Activated naive CD8-positive, alpha-beta T cell treated with anti-CD3 and anti-CD28 coated beads for 36 hours (primary cell): ENCODE data around the gene RARRES2. TPM values are rescaled to one million over a fixed set of nuclear protein-coding genes. Genes with fewer than 3 reads are reported as not detected.

Experiments
- DNase-seq: peaks from one replicate; pipeline ENCODE4 v3.0.0; 2021
- H3K27ac Mint-ChIP-seq: one replicate; pipeline ENCODE4 v1.8.0; 2022; ENCODE audit warnings: mild to moderate bottlenecking, moderate library complexity, mixed read lengths
- H3K27me3 Mint-ChIP-seq: one replicate; pipeline ENCODE4 v1.8.0; 2022; ENCODE audit warnings: mild to moderate bottlenecking, mixed read lengths
- H3K36me3 Mint-ChIP-seq: one replicate; pipeline ENCODE4 v1.8.0; 2021; ENCODE audit warnings: mild to moderate bottlenecking, mixed read lengths
- H3K4me1 Mint-ChIP-seq: one replicate; pipeline ENCODE4 v1.8.0; 2021; ENCODE audit warnings: mixed read lengths
- H3K4me3 Mint-ChIP-seq: one replicate; pipeline ENCODE4 v1.8.0; 2022; ENCODE audit warnings: mild to moderate bottlenecking, moderate library complexity, mixed read lengths
- H3K9me3 Mint-ChIP-seq: one replicate; pipeline ENCODE4 v1.8.0; 2022; ENCODE audit warnings: mixed read lengths
- total RNA-seq, 2 experiments: library from RNA; stranded (reverse); gene quantifications; one replicate each; pipeline ENCODE4 v1.2.3, GENCODE V29; 2021

RARRES2 gene
- total RNA-seq, 2 experiments from 2014 or later = not detected

DNA sequence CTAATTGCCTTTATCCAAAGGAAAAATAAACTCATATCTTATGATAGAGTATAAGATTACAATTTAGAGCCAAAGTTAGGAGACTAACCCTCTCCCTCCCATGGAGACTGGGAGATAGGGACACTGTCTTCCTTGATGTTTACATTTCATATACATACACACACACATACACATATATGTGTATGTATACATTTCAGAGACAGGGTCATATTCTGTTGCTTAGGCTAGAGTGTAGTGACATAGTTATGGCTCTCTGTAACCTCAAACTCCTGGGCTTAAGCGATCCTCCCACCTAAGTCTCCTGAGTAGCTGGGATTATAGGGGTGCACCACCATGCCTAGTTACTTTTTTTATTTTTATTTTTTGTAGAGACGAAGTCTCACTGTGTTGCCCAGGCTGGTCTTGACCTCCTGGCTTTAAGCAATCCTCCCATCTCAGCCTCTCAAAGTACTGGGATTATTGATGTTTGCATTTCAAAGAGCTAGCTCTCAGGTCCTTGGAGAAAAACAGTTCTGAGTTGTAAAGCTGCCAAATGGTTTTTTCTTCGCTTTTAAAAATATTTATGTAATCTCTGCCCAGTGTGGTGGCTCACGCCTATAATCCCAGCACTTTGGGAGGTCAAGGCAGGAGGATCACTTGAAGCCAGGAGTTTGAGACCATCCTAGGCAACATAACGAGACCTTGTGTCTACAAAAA is 19.1 kb upstream of the RARRES2 start:
- Mint-ChIP-seq H3K27ac (peak overlapping the region; percentile 72), H3K4me1 (peaks cover 46% of the 10 kb centered on the region), H3K36me3 (peaks cover 4% of the 10 kb centered on the region), H3K9me3 (peaks cover 4% of the 10 kb centered on the region), H3K27me3 (no peaks in the 10 kb centered on the region), H3K4me3 (no peak overlapping the region)
- no peak for DNase-seq

DNA sequence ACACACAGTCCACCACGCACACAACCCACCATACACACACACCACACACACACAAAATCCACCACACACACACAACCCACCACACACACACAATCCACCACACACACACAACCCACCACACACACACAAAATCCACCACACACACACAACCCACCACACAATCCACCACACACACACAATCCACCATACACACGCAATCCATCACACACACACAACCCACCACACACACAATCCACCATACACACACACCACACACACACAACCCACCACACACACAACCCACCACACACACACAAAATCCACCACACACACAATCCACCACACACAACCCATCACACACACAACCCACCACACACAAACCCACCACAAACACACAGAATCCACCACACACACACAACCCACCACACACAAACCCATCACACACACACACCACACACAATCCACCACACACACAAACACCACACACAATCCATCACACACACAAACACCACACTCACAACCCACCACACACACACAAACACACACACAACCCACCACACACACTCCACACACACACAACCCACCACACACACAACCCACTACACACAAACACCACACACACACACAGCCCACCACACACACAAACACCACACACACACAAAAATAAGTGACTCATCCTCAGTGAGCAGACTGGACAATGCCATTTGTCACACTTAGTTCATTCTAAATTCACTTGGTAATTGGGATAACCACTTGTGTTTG is 18.4 kb upstream of the RARRES2 start:
- Mint-ChIP-seq H3K36me3 (peaks cover 4% of the 10 kb centered on the region), H3K27me3 (no peaks in the 10 kb centered on the region), H3K27ac (peak overlapping the region; percentile 72), H3K9me3 (peaks cover 4% of the 10 kb centered on the region), H3K4me1 (peaks cover 44% of the 10 kb centered on the region), H3K4me3 (no peak overlapping the region)
- DNase-seq = no peak

GRCh38 chr7:150358988-150359621 is 17.7 kb upstream of the RARRES2 start:
- H3K27me3 Mint-ChIP-seq = no peaks in the 10 kb centered on the region
- peaks cover 4% of the 10 kb centered on the region for H3K36me3 Mint-ChIP-seq
- H3K4me1 Mint-ChIP-seq = peaks cover 41% of the 10 kb centered on the region
- no peak for DNase-seq
- H3K9me3 Mint-ChIP-seq = peaks cover 4% of the 10 kb centered on the region
- H3K4me3 Mint-ChIP-seq = no peak overlapping the region
- H3K27ac Mint-ChIP-seq = peak overlapping the region; percentile 13

- H3K9me3 Mint-ChIP-seq = peaks cover 4% of the 10 kb centered on the region
- no peaks in the 10 kb centered on the region for H3K27me3 Mint-ChIP-seq
- peaks cover 4% of the 10 kb centered on the region for H3K36me3 Mint-ChIP-seq
- H3K27ac Mint-ChIP-seq = no peak overlapping the region
- no peak overlapping the region for H3K4me3 Mint-ChIP-seq
- peaks cover 38% of the 10 kb centered on the region for H3K4me1 Mint-ChIP-seq
- no peak for DNase-seq
These were observed 17.0 kb upstream of the RARRES2 start for GRCh38 chr7:150358433-150358832.

GRCh38 chr7:150357771-150358427 is 16.5 kb upstream of the RARRES2 start:
- peaks cover 38% of the 10 kb centered on the region for H3K4me1 Mint-ChIP-seq
- no peak for DNase-seq
- H3K9me3 Mint-ChIP-seq = peaks cover 4% of the 10 kb centered on the region
- H3K27me3 Mint-ChIP-seq = no peaks in the 10 kb centered on the region
- peak overlapping the region; percentile 78 for H3K4me3 Mint-ChIP-seq
- H3K36me3 Mint-ChIP-seq = peaks cover 4% of the 10 kb centered on the region
- peak overlapping the region; percentile 93 for H3K27ac Mint-ChIP-seq

GRCh38 chr7:150357270-150357669 is 15.8 kb upstream of the RARRES2 start:
- DNase-seq = peak; percentile 62
- peaks cover 38% of the 10 kb centered on the region for H3K4me1 Mint-ChIP-seq
- peaks cover 4% of the 10 kb centered on the region for H3K36me3 Mint-ChIP-seq
- H3K9me3 Mint-ChIP-seq = peaks cover 4% of the 10 kb centered on the region
- peak overlapping the region; percentile 78 for H3K4me3 Mint-ChIP-seq
- H3K27me3 Mint-ChIP-seq = no peaks in the 10 kb centered on the region
- H3K27ac Mint-ChIP-seq = peak overlapping the region; percentile 93

GRCh38 chr7:150356265-150356897 is 15.0 kb upstream of the RARRES2 start:
- Mint-ChIP-seq H3K9me3 (peaks cover 4% of the 10 kb centered on the region), H3K27me3 (no peaks in the 10 kb centered on the region), H3K4me3 (no peak overlapping the region), H3K27ac (peak overlapping the region; percentile 29), H3K4me1 (peaks cover 38% of the 10 kb centered on the region), H3K36me3 (peaks cover 4% of the 10 kb centered on the region)
- no peak for DNase-seq

- DNase-seq = no peak
- no peak overlapping the region for H3K27ac Mint-ChIP-seq
- no peak overlapping the region for H3K4me3 Mint-ChIP-seq
- peaks cover 4% of the 10 kb centered on the region for H3K9me3 Mint-ChIP-seq
- no peaks in the 10 kb centered on the region for H3K27me3 Mint-ChIP-seq
- peaks cover 4% of the 10 kb centered on the region for H3K36me3 Mint-ChIP-seq
- H3K4me1 Mint-ChIP-seq = peaks cover 38% of the 10 kb centered on the region
These were observed 14.2 kb upstream of the RARRES2 start for GRCh38 chr7:150355666-150356059.

GRCh38 chr7:150351587-150352194 is 10.3 kb upstream of the RARRES2 start:
- no peak overlapping the region for H3K27ac Mint-ChIP-seq
- H3K27me3 Mint-ChIP-seq = peaks cover 3% of the 10 kb centered on the region
- H3K4me1 Mint-ChIP-seq = peaks cover 10% of the 10 kb centered on the region
- H3K9me3 Mint-ChIP-seq = no peaks in the 10 kb centered on the region
- no peak for DNase-seq
- H3K4me3 Mint-ChIP-seq = no peak overlapping the region
- H3K36me3 Mint-ChIP-seq = no peaks in the 10 kb centered on the region

- Mint-ChIP-seq H3K4me1 (no peaks in the 10 kb centered on the region), H3K27me3 (peaks cover 23% of the 10 kb centered on the region), H3K36me3 (peaks cover 7% of the 10 kb centered on the region), H3K27ac (no peak overlapping the region), H3K4me3 (no peak overlapping the region), H3K9me3 (no peaks in the 10 kb centered on the region)
- DNase-seq = no peak
These were observed 5.5 kb upstream of the RARRES2 start for GRCh38 chr7:150346922-150347321.

- no peak overlapping the region for H3K27ac Mint-ChIP-seq
- no peaks in the 10 kb centered on the region for H3K9me3 Mint-ChIP-seq
- H3K4me1 Mint-ChIP-seq = peaks cover 6% of the 10 kb centered on the region
- peaks cover 40% of the 10 kb centered on the region for H3K27me3 Mint-ChIP-seq
- H3K4me3 Mint-ChIP-seq = no peak overlapping the region
- peaks cover 7% of the 10 kb centered on the region for H3K36me3 Mint-ChIP-seq
- no peak for DNase-seq
These were observed 3.6 kb upstream of the RARRES2 start for GRCh38 chr7:150345012-150345411.

GRCh38 chr7:150344299-150344698 is 2.9 kb upstream of the RARRES2 start:
- peaks cover 7% of the 10 kb centered on the region for H3K36me3 Mint-ChIP-seq
- H3K9me3 Mint-ChIP-seq = no peaks in the 10 kb centered on the region
- peaks cover 45% of the 10 kb centered on the region for H3K27me3 Mint-ChIP-seq
- no peak overlapping the region for H3K4me3 Mint-ChIP-seq
- H3K27ac Mint-ChIP-seq = no peak overlapping the region
- DNase-seq = no peak
- H3K4me1 Mint-ChIP-seq = peaks cover 10% of the 10 kb centered on the region

- Mint-ChIP-seq H3K4me3 (no peak overlapping the region), H3K27ac (no peak overlapping the region), H3K4me1 (peaks cover 10% of the 10 kb centered on the region), H3K9me3 (no peaks in the 10 kb centered on the region), H3K27me3 (peaks cover 45% of the 10 kb centered on the region), H3K36me3 (peaks cover 7% of the 10 kb centered on the region)
- DNase-seq = no peak
These were observed 1.8 kb upstream of the RARRES2 start for GRCh38 chr7:150343225-150343624.

- no peak for DNase-seq
- Mint-ChIP-seq H3K36me3 (peaks cover 11% of the 10 kb centered on the region), H3K27me3 (peaks cover 42% of the 10 kb centered on the region), H3K4me1 (peaks cover 10% of the 10 kb centered on the region), H3K9me3 (no peaks in the 10 kb centered on the region), H3K27ac (no peak overlapping the region), H3K4me3 (no peak overlapping the region)
These were observed 636 bp upstream of the RARRES2 start for GRCh38 chr7:150342121-150342408.
